IPS-NIHi11 (cell line): Measurements from ENCODE around the gene KLK10.
"Not testable (repeated sequence)": the region's sequence is repeated elsewhere in the genome, so short reads cannot be mapped to it uniquely, and the experiment has no call there.

ENCODE experiments used
- DNase-seq: peaks from one replicate; pipeline ENCODE4 v3.0.0; 2012; ENCODE audit warnings: mixed read lengths, low spot score

KLK10 gene

GRCh38 chr19:51001515-51001914 lies 18.0 kb downstream of the KLK10 start, which contains the start of gene KLK8:
Gene KLK8 (minus strand): TSS chr19:51001604. CDS start chr19:51001167, 437 bp downstream.
- DNase-seq, result no peak

GRCh38 chr19:51000981-51001380 lies 18.5 kb downstream of the KLK10 start:
- DNase-seq, result peak; percentile 72

GRCh38 chr19:51000426-51000825 lies 19.1 kb downstream of the KLK10 start:
- no peak for DNase-seq

- no peak for DNase-seq
These were observed 20.8 kb downstream of the KLK10 start for GRCh38 chr19:50998686-50999085.

- no peak for DNase-seq
These were observed 21.4 kb downstream of the KLK10 start for GRCh38 chr19:50998061-50998460.

GRCh38 chr19:50994129-50994528 lies 25.4 kb downstream of the KLK10 start:
- DNase-seq, result peak; percentile 39

- no peak for DNase-seq
These were observed 26.9 kb downstream of the KLK10 start for GRCh38 chr19:50992666-50993035.

- DNase-seq, result not testable (repeated sequence)
These were observed 35.1 kb downstream of the KLK10 start for GRCh38 chr19:50984416-50984815.

- DNase-seq, result peak; percentile 51
These were observed 35.8 kb downstream of the KLK10 start, which contains the start of gene KLK7 for GRCh38 chr19:50983625-50984292. Gene KLK7 (minus strand): TSS chr19:50983917. CDS start chr19:50982399, 1,518 bp downstream.

- DNase-seq, result no peak
These were observed 37.3 kb downstream of the KLK10 start for GRCh38 chr19:50982186-50982585.

GRCh38 chr19:50981587-50982146 lies 37.8 kb downstream of the KLK10 start:
- no peak for DNase-seq

GRCh38 chr19:50980208-50980607 lies 39.3 kb downstream of the KLK10 start:
- DNase-seq, result no peak

- DNase-seq, result no peak
These were observed 39.8 kb downstream of the KLK10 start for GRCh38 chr19:50979758-50980157.

- no peak for DNase-seq
These were observed 40.6 kb downstream of the KLK10 start for GRCh38 chr19:50978772-50979390.

GRCh38 chr19:50977626-50978025 lies 41.9 kb downstream of the KLK10 start:
- no peak for DNase-seq

GRCh38 chr19:50975766-50976165 lies 43.7 kb downstream of the KLK10 start:
- DNase-seq, result peak; percentile 61

GRCh38 chr19:50974702-50975556 lies 44.6 kb downstream of the KLK10 start:
- no peak for DNase-seq

GRCh38 chr19:50972795-50973376 lies 46.6 kb downstream of the KLK10 start:
- no peak for DNase-seq

- DNase-seq, result not testable (repeated sequence)
These were observed 49.7 kb downstream of the KLK10 start for GRCh38 chr19:50969810-50970209.

GRCh38 chr19:50969413-50969760 lies 50.1 kb downstream of the KLK10 start, which contains the start of gene KLK6:
Gene KLK6 (minus strand): TSS chr19:50969591. CDS start chr19:50968104, 1,487 bp downstream.
- DNase-seq, result no peak

- no peak for DNase-seq
These were observed 50.6 kb downstream of the KLK10 start for GRCh38 chr19:50968716-50969412.
